Measurements from ENCODE around the gene INPP5F. TPM values are rescaled to one million over a fixed set of nuclear protein-coding genes. Genes with fewer than 3 reads are reported as not detected.

INPP5F gene
- total RNA-seq, 4 donors from 2014 or later = 22.7 to 39.8 (median 36.4) TPM

DNA sequence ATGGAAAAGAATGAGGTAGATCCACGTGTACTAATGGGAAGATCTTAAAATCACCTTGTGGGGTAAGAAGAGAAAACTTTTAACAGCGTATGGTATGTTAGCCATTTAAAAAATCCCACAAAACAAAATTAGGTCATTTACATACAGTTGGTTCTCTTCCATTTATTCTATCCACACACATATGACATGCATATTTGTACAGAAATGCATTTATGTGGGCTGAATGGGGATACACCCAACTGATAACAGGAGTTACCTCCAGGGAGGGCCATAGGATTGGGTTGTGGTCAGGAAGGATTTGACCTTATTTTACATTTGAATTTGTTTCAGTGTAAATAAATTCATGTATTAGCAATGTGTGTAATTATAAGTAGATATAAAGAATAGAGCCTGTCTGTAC, 75.3 kb downstream of the INPP5F start:
- Histone ChIP-seq H3K36me3 (peaks cover 0 to 46% (median 6%) of the 10 kb centered on the region in 3 donors), H3K4me1 (no peaks in the 10 kb centered on the region), H3K27me3 (no peaks in the 10 kb centered on the region), H3K4me3 (no peak overlapping the region), H3K9me3 (no peaks in the 10 kb centered on the region), H3K27ac (no peak overlapping the region)
- TF ChIP-seq EP300 (IDR thresholded peaks at IDR 0.05) = no peak
- TF ChIP-seq, protein P1, sequence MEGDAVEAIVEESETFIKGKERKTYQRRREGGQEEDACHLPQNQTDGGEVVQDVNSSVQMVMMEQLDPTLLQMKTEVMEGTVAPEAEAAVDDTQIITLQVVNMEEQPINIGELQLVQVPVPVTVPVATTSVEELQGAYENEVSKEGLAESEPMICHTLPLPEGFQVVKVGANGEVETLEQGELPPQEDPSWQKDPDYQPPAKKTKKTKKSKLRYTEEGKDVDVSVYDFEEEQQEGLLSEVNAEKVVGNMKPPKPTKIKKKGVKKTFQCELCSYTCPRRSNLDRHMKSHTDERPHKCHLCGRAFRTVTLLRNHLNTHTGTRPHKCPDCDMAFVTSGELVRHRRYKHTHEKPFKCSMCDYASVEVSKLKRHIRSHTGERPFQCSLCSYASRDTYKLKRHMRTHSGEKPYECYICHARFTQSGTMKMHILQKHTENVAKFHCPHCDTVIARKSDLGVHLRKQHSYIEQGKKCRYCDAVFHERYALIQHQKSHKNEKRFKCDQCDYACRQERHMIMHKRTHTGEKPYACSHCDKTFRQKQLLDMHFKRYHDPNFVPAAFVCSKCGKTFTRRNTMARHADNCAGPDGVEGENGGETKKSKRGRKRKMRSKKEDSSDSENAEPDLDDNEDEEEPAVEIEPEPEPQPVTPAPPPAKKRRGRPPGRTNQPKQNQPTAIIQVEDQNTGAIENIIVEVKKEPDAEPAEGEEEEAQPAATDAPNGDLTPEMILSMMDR (IDR thresholded peaks at IDR 0.05) = no peak
- TF ChIP-seq POLR2A (IDR thresholded peaks at IDR 0.05) = no peak
- no peak for DNase-seq (ENCODE audit: low spot score in 2 of 2)
- WGBS, 2 donors = 85 to 93% methylated on average over 2 of the region's 2 CpGs

DNA sequence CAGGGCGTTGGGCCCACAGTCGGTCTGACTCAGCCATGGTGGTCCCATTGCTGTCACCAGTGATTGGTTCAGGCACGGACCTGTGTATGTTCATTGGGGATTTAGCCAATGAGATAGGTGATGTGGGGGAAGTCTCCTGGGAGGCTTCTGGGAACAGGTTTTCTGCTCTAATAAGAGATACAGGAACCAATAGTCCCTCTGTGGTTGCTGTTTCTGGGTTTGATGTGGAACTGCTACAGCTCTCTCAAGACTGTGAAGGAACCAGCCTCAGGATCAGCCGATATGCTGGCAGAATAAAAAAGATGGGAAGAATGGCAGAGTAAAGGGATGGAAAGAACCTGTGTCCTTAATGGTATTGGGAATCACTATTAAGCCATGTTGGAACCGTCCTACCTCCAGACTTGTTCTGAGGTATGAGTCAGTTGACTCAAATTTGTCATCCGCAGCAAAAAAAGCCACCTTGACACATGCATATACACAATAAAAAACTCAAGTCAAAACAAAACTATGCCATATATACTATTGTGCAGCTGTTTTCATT, 76.2 kb downstream of the INPP5F start:
- H3K4me1 ChIP-seq = no peaks in the 10 kb centered on the region
- H3K27ac ChIP-seq = no peak overlapping the region
- H3K4me3 ChIP-seq = no peak overlapping the region
- no peak for TF ChIP-seq EP300 (IDR thresholded peaks at IDR 0.05)
- no peak for TF ChIP-seq POLR2A (IDR thresholded peaks at IDR 0.05)
- no peaks in the 10 kb centered on the region for H3K27me3 ChIP-seq
- WGBS, 2 donors = 86 to 87% methylated on average over 6 of the region's 6 CpGs
- no peak for DNase-seq (ENCODE audit: low spot score in 2 of 2)
- H3K36me3 ChIP-seq = peaks cover 0 to 46% (median 4%) of the 10 kb centered on the region in 3 donors
- no peaks in the 10 kb centered on the region for H3K9me3 ChIP-seq

DNA sequence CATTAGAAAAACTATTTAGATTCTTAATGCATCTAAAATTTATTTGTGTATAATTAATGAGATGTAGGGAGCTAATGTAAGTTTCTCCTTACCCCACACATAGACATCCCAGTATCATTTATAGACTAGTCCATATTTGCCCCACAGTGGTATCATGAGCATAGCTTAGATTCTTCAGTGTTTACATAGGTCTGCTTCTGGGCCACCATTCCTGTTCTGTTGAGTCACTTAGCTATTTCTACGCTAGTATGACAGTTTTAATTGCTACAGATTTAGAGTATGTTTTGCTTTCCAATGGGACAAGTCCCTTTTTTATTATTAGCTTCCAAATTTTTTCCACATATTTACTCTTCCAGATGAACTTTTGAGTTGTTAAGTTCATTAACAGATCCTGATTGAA, 77.4 kb downstream of the INPP5F start:
- TF ChIP-seq EP300 (IDR thresholded peaks at IDR 0.05) = no peak
- TF ChIP-seq, protein P1 (IDR thresholded peaks at IDR 0.05) = no peak
- TF ChIP-seq POLR2A (IDR thresholded peaks at IDR 0.05) = no peak
- Histone ChIP-seq H3K9me3 (no peaks in the 10 kb centered on the region), H3K4me3 (no peak overlapping the region), H3K36me3 (peaks cover 0 to 49% (median 0%) of the 10 kb centered on the region in 3 donors), H3K4me1 (no peaks in the 10 kb centered on the region), H3K27ac (no peak overlapping the region), H3K27me3 (no peaks in the 10 kb centered on the region)
- WGBS, 2 donors = 86 to 93% methylated on average over 1 of the region's 1 CpG
- no peak for DNase-seq (ENCODE audit: low spot score in 2 of 2)

DNA sequence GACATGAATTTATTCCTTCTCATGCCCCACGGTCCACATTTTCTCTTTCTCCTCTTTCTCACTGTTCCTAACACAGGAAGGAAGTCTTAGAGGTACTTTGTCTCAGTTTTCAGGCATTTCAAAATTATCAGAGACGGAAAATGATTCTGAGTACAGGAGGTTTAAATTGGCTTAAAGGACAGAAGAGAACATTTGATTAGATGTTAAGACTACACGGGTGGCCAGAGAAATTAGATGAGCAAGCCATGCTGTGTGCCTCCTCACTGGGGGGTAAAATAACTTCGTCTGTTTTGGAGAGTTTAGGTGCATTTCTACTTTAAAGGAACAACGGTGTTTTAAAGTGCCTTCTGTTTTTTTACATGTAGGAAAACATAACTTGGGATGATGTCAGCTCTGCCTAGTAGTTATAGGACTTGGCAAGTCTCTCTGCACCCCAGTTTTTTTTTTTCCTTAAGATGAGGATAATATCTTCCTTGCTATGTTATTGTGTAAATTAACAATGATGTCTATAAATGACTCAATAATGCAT, 79.9 kb downstream of the INPP5F start:
- TF ChIP-seq EP300 (IDR thresholded peaks at IDR 0.05) (no peak), POLR2A (IDR thresholded peaks at IDR 0.05) (no peak)
- TF ChIP-seq, protein P1 (IDR thresholded peaks at IDR 0.05) = no peak
- Histone ChIP-seq H3K27me3 (no peaks in the 10 kb centered on the region), H3K4me1 (no peaks in the 10 kb centered on the region), H3K36me3 (peaks cover 0 to 53% (median 0%) of the 10 kb centered on the region in 3 donors), H3K4me3 (no peak overlapping the region), H3K9me3 (no peaks in the 10 kb centered on the region), H3K27ac (no peak overlapping the region)
- no peak for DNase-seq (ENCODE audit: low spot score in 2 of 2)
- 67 to 71% methylated on average over 5 of the region's 5 CpGs for WGBS, 2 donors

DNA sequence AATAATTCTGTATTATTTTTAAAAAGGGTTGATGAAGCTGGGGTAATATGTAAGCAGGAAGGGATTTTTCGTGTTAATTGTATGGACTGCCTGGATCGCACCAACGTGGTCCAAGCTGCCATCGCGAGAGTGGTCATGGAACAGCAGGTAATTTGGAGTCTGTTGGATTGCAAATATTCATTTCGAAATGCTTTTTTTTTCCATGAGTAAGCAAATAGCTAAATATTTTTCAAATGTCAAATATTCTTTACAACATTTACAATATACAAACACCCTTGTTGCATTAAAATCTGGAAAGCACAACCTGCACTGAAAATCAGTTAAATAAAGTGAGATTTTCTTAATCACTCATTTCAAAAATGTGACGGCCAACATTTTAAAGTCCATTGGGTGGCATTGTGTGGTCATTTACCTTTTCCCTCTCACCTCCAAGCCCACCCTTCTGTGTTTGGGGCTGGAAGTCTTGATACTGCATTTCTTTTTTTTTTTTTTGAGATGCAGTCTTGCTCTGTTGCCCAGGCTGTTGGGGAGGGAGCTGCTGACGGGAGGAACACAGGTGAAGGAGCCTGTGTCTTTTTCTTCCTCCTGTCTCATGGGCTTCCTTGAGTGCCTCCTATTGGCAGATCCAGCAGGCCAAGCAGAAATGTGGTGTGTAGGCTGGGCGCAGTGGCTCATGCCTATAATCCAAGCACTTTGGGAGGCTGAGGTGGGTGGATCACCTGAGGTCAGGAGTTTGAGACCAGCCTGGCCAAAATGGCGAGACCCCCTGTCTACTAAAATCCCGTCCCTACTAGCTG, 80.7 kb downstream of the INPP5F start:
- WGBS, 2 donors = 95 to 97% methylated on average over 11 of the region's 11 CpGs
- no peak overlapping the region for H3K27ac ChIP-seq
- TF ChIP-seq, protein P1 (IDR thresholded peaks at IDR 0.05) = no peak
- TF ChIP-seq EP300 (IDR thresholded peaks at IDR 0.05) (no peak), POLR2A (IDR thresholded peaks at IDR 0.05) (no peak)
- no peak overlapping the region for H3K4me3 ChIP-seq
- DNase-seq (ENCODE audit: low spot score in 2 of 2) = no peak
- no peaks in the 10 kb centered on the region for H3K4me1 ChIP-seq
- H3K36me3 ChIP-seq = peaks cover 0 to 59% (median 0%) of the 10 kb centered on the region in 3 donors
- no peaks in the 10 kb centered on the region for H3K9me3 ChIP-seq
- no peaks in the 10 kb centered on the region for H3K27me3 ChIP-seq

All from tibial nerve (tissue), 4 donors.